GM23248 (cell line): Measurements from ENCODE around the gene MMP15. TPM values are rescaled to one million over a fixed set of nuclear protein-coding genes. Genes with fewer than 3 reads are reported as not detected.

Experiments used
- DNase-seq: peaks from one replicate; pipeline ENCODE4 v3.0.0-alpha.2; 2015
- H2AFZ ChIP-seq: fragments of 200-600 bp; sonication (generic); 2 replicates; pipeline ENCODE4 v1.6.1; 2016; ENCODE audit warnings: antibody characterized with exemption
- H3F3A ChIP-seq: fragments of 200-600 bp; sonication (generic); 2 replicates; pipeline ENCODE4 v1.6.1; 2016; ENCODE audit warnings: mild to moderate bottlenecking, antibody characterized with exemption, mixed run types; ENCODE audit not compliant: insufficient read depth
- H3K27ac ChIP-seq: fragments of 200-600 bp; sonication (generic); 2 replicates; pipeline ENCODE4 v1.5.1; 2016; ENCODE audit warnings: mild to moderate bottlenecking
- H3K27me3 ChIP-seq: fragments of 200-600 bp; sonication (generic); replicated peaks from 2 replicates; pipeline ENCODE4 v1.6.1; 2016; ENCODE audit warnings: mild to moderate bottlenecking; ENCODE audit not compliant: insufficient read depth
- H3K36me3 ChIP-seq: fragments of 200-600 bp; sonication (generic); 2 replicates; pipeline ENCODE4 v1.6.1; 2016; ENCODE audit warnings: low read depth, mild to moderate bottlenecking
- H3K4me1 ChIP-seq: fragments of 200-600 bp; sonication (generic); 2 replicates; pipeline ENCODE4 v1.6.1; 2016; ENCODE audit warnings: mild to moderate bottlenecking; ENCODE audit not compliant: insufficient read depth
- H3K4me2 ChIP-seq: fragments of 200-600 bp; sonication (generic); one replicate; pipeline ENCODE4 v1.6.1; 2016; ENCODE audit warnings: mild to moderate bottlenecking; ENCODE audit not compliant: unreplicated experiment
- H3K4me3 ChIP-seq: fragments of 200-600 bp; sonication (generic); 2 replicates; pipeline ENCODE4 v1.5.1; 2016; ENCODE audit warnings: mild to moderate bottlenecking
- H3K79me2 ChIP-seq: fragments of 200-600 bp; sonication (generic); 2 replicates; pipeline ENCODE4 v1.6.1; 2016; ENCODE audit warnings: mild to moderate bottlenecking; ENCODE audit not compliant: insufficient read depth
- H3K9ac ChIP-seq: fragments of 200-600 bp; sonication (generic); 2 replicates; pipeline ENCODE4 v1.6.1; 2016; ENCODE audit warnings: mild to moderate bottlenecking
- H3K9me2 ChIP-seq: fragments of 200-600 bp; sonication (generic); 2 replicates; pipeline ENCODE4 v1.6.1; 2016; ENCODE audit warnings: mixed run types, mild to moderate bottlenecking, moderate library complexity; ENCODE audit not compliant: insufficient read depth
- H3K9me3 ChIP-seq: fragments of 200-600 bp; sonication (generic); one replicate; pipeline ENCODE4 v1.6.1; 2017; ENCODE audit warnings: low read depth
- H4K20me1 ChIP-seq: fragments of 200-600 bp; sonication (generic); 2 replicates; pipeline ENCODE4 v1.6.0; 2016; ENCODE audit not compliant: insufficient read depth
- EZH2 ChIP-seq: fragments of 200-600 bp; sonication (generic); IDR thresholded peaks from 2 replicates; pipeline ENCODE4 v1.6.1; 2018; ENCODE audit warnings: antibody characterized with exemption, mild to moderate bottlenecking; ENCODE audit not compliant: insufficient read depth, poor library complexity, severe bottlenecking
- EZH2phosphoT487 ChIP-seq: fragments of 200-600 bp; sonication (generic); IDR thresholded peaks from 2 replicates; pipeline ENCODE4 v1.6.1; 2018; ENCODE audit warnings: antibody characterized with exemption, moderate library complexity, mild to moderate bottlenecking, low read depth; ENCODE audit not compliant: insufficient read depth
- WGBS, 2 experiments: methylation state at CpG; one replicate each; pipeline ENCODE4 v1.1.6; 2015 to 2017; ENCODE audit warnings: low lambda C conversion rate in 2 of 2, low coverage in 1 of 2; ENCODE audit errors: missing lambda C conversion rate in 2 of 2; 5-methylcytosine and 5-hydroxymethylcytosine counted together
- in situ Hi-C: fragments of 300-500 bp; cut with MboI; formaldehyde crosslinking; loops from 2 replicates; pipeline ENCODE4 v1.15.0; 2020
- polyA plus RNA-seq: library from polyadenylated mRNA; unstranded; fragments of >200 nt; fragmentation: Nextera tagmentation; extraction: Ambion mirVana; gene quantifications from 2 replicates; pipeline ENCODE4 v1.2.1, GENCODE V29; 2016
- total RNA-seq: library from RNA; depleted of rRNA; stranded (reverse); fragments of >200 nt; shearing (Covaris generic); gene quantifications from 2 replicates; pipeline ENCODE4 v1.2.3, GENCODE V29; 2014

The MMP15 gene
- total and polyA plus RNA-seq, 2 experiments from 2014 or later, result 0.45 to 1.4 TPM

DNA sequence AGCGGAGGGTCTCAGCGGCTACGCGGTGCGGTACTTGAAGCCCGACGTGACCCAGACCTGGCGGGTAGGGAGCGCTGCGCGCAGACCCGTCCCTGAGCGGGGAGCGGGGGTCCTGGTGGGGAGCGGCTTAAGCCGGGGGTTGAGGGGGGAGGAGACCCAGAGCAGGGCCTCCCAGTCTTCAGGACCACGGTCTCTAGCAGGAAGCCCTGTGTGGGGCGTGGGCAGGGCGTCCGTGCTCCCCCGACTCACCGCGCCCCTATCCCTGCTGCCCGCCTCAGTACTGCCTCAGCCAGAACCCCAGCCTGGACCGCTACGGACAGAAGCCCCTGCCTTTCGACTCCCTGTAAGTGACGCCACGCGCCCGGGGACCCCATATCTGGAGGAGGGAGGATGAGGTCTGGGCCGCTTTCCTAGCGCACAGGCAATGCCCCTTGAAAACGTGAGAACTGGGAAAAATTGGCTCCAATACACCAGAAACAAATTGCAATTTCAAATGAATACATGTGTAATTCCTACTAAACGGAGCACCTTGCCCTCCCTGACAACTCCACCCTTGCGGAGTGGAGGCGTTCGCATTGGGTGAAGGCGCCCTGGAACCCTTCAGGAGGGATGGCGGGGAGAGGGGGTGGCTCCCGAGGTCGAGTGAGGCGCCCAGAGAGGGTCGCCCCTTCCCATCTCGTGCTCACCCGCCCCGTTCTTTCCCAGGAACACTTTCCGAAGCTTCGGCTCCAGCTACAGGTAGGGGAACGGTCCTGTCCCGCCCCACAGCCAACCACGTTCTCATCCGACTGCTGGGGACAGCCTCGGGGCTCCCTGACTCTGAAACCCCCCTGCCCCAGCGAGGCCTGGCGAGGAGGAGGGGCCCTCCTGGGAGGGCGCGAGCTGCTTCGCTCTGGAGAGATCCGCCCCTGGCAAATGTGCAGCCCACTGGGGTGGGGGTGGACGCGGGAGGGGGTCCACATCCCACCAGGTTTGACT lies 40.1 kb upstream of the MMP15 start:
- 33 to 38% methylated on average over 42 to 59 of the region's 62 CpGs for WGBS, 2 experiments
- Histone ChIP-seq H3K4me2 (no peak overlapping the region), H3K27me3 (peaks cover 9% of the 10 kb centered on the region; the same call in 1 of the 2 replicates), H3K9ac (no peak overlapping the region), H3K36me3 (no peaks in the 10 kb centered on the region), H2AFZ (no peak overlapping the region), H3K4me3 (peak overlapping the region; percentile 45; the same call in 1 of the 2 replicates), H4K20me1 (no peaks in the 10 kb centered on the region), H3K9me2 (no peaks in the 10 kb centered on the region), H3K4me1 (no peaks in the 10 kb centered on the region), H3K79me2 (no peaks in the 10 kb centered on the region), H3K9me3 (no peaks in the 10 kb centered on the region), H3F3A (no peaks in the 10 kb centered on the region), H3K27ac (no peak overlapping the region)
- DNase-seq, result no peak
- TF ChIP-seq EZH2 (peak; percentile 76), EZH2phosphoT487 (no peak)
- in situ Hi-C loops, result no loop called here

DNA sequence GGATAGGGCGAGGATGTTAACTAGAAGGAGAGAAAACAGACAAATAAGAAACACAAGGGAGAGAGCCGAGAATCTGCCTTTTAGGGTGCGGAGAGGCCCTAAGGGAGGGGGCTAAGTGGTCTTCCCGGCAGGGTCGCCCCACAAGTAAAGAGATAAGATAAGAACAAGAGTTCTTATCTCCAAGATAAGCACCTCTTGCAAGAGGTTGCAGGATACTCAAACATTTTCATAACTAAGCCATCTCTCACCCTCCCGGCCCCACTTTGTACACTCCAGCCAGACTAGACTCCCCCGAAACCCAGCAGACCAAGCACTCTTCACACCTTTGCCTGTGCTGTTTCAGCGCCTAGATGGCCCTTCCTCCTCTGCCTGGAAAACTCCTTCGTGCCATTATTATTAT lies 39.4 kb upstream of the MMP15 start:
- TF ChIP-seq EZH2 (no peak), EZH2phosphoT487 (no peak)
- in situ Hi-C loops, result no loop called here
- H3K36me3 ChIP-seq, result no peaks in the 10 kb centered on the region
- no peaks in the 10 kb centered on the region for H3K9me3 ChIP-seq
- H3K9ac ChIP-seq, result no peak overlapping the region
- no peak overlapping the region for H3K4me3 ChIP-seq
- H3K27me3 ChIP-seq, result peaks cover 9% of the 10 kb centered on the region; the same call in 1 of the 2 replicates
- no peaks in the 10 kb centered on the region for H3K4me1 ChIP-seq
- no peaks in the 10 kb centered on the region for H3F3A ChIP-seq
- H3K79me2 ChIP-seq, result no peaks in the 10 kb centered on the region
- no peak overlapping the region for H3K4me2 ChIP-seq
- 73 to 76% methylated on average over 9 of the region's 9 CpGs for WGBS, 2 experiments
- DNase-seq, result no peak
- no peak overlapping the region for H3K27ac ChIP-seq
- H3K9me2 ChIP-seq, result no peaks in the 10 kb centered on the region
- H4K20me1 ChIP-seq, result no peaks in the 10 kb centered on the region
- H2AFZ ChIP-seq, result no peak overlapping the region

- no peaks in the 10 kb centered on the region for H3K9me3 ChIP-seq
- H3F3A ChIP-seq, result no peaks in the 10 kb centered on the region
- DNase-seq, result no peak
- H3K9me2 ChIP-seq, result no peaks in the 10 kb centered on the region
- no peak overlapping the region for H3K27ac ChIP-seq
- H2AFZ ChIP-seq, result no peak overlapping the region
- H4K20me1 ChIP-seq, result no peaks in the 10 kb centered on the region
- TF ChIP-seq EZH2 (no peak), EZH2phosphoT487 (no peak)
- no peaks in the 10 kb centered on the region for H3K4me1 ChIP-seq
- 89 to 92% methylated on average over 8 of the region's 8 CpGs for WGBS, 2 experiments
- H3K9ac ChIP-seq, result no peak overlapping the region
- in situ Hi-C loops, result no loop called here
- H3K36me3 ChIP-seq, result no peaks in the 10 kb centered on the region
- no peak overlapping the region for H3K4me2 ChIP-seq
- H3K27me3 ChIP-seq, result peaks cover 4% of the 10 kb centered on the region; the same call in 1 of the 2 replicates
- H3K79me2 ChIP-seq, result no peaks in the 10 kb centered on the region
- no peak overlapping the region for H3K4me3 ChIP-seq
Measured at GRCh38 chr16:57987441-57988177, 37.9 kb upstream of the MMP15 start.

DNA sequence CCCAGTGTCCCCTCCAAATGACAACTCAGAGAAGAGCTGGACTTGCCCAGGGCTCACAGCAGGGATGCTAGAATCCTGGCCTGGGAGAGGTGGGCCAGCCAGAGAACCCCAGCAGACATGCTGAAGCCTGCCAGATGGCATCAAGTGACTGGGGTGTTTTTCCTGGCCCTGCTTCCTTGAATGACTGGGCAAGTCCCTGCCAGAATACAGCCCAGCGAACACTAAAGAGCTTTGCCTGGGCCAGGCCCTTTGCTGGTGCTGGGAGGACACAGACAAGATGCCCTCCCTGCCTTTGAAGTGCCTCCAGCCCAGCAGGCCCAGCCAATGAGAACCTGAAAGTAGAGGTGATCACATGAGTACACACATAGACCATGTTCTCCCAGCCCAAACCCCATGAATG lies 36.6 kb upstream of the MMP15 start:
- Histone ChIP-seq H3K9me3 (no peaks in the 10 kb centered on the region), H3K9me2 (no peaks in the 10 kb centered on the region), H3K36me3 (no peaks in the 10 kb centered on the region), H4K20me1 (no peaks in the 10 kb centered on the region), H3K4me3 (no peak overlapping the region), H3K27ac (no peak overlapping the region), H2AFZ (no peak overlapping the region), H3K27me3 (peaks cover 4% of the 10 kb centered on the region; the same call in 1 of the 2 replicates), H3K4me1 (no peaks in the 10 kb centered on the region), H3K9ac (no peak overlapping the region), H3K79me2 (no peaks in the 10 kb centered on the region), H3F3A (no peaks in the 10 kb centered on the region), H3K4me2 (no peak overlapping the region)
- TF ChIP-seq EZH2phosphoT487, result no peak
- TF ChIP-seq EZH2, result no peak
- DNase-seq, result no peak
- WGBS, 2 experiments, result 64 to 89% methylated on average over 1 of the region's 1 CpG
- in situ Hi-C loops, result no loop called here
